ENCODE results near the gene PIK3R2. TPM values are rescaled to one million over a fixed set of nuclear protein-coding genes. Genes with fewer than 3 reads are reported as not detected.

PIK3R2 gene
- total and polyA plus RNA-seq, 2 of the 13 experiments (the other 11 are each of a cell fraction or from before 2014, with no cell fraction given) = 18.6 to 25.3 TPM

DNA sequence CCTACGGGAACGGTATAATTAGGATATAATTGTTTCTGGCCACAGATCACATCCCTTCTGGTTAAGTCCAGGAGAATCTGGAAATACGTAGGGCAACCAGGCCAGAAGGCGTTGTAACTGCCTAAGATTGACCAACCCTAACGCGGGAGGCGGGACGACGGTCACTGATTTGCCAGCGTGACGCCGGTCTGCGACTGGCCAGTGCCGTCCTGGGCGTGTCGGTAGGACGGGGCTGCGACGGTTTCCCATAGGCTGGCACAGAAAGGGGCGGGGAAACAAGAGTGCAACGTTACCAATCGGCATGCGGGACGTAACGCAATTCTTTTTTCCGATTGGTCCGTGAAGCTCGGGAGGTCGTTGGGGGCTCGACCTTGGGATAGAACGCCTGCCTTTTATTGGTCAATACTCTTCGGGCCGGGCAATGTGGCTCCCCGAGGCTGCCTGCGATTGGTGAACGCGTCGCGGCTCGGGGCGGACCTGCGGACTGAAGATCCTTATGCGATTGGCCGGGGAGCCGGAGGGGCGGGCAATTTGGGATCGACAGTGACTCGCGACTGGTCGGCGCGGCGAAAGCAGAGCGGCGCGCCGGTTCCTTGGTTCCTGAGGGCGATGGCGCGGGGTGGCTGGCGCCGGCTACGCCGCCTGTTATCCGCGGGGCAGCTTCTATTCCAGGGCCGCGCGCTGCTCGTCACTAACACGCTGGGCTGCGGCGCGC lies 39.9 kb downstream of the PIK3R2 start, which contains the start of gene MPV17L2 (continued):
- TF ChIP-seq, protein P1, sequence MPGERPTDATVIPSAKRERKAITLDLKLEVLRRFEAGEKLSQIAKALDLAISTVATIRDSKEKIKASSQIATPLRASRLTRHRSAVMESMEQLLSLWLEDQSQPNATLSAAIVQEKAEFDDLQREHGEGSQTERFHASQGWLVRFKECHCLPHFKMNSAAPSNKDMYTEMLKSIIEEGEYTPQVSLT (CRISPR knock-in tag; IDR thresholded peaks at IDR 0.05; ENCODE audit: borderline replicate concordance, low read depth) = no peak
- peak; percentile 18; the same call in 1 of the 2 replicates for TF ChIP-seq TFAP4 (IDR thresholded peaks at IDR 0.05; ENCODE audit: borderline replicate concordance, low read depth)
- TF ChIP-seq KLF16 (CRISPR knock-in tag; IDR thresholded peaks at IDR 0.05) = peak in 1 of 2 experiments; percentile 51; a peak in 2 of 4 replicates
- TF ChIP-seq DPF2 (CRISPR knock-in tag; IDR thresholded peaks at IDR 0.05; ENCODE audit: borderline replicate concordance, low read depth) = no peak
- TF ChIP-seq ZKSCAN8 (CRISPR knock-in tag; IDR thresholded peaks at IDR 0.05; ENCODE audit: borderline replicate concordance) = no peak
- TF ChIP-seq TOE1 (CRISPR knock-in tag; IDR thresholded peaks at IDR 0.05) = no peak
- TF ChIP-seq, protein P2, sequence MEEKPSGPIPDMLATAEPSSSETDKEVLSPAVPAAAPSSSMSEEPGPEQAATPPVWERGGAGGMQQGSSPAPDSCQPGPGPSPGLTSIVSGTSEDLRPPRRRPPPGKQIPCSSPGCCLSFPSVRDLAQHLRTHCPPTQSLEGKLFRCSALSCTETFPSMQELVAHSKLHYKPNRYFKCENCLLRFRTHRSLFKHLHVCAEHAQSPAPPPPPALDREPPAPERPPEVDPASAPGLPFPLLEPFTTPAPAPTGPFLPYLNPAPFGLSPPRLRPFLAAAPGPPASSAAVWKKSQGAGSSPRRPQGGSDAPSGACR (CRISPR knock-in tag; IDR thresholded peaks at IDR 0.05) = peak; percentile 62; the same call in 1 of the 2 replicates
- TF ChIP-seq TEAD3 (CRISPR knock-in tag; optimal IDR thresholded peaks at IDR 0.05; ENCODE audit: borderline replicate concordance) = no peak
- no peak for TF ChIP-seq ZNF883 (CRISPR knock-in tag; IDR thresholded peaks at IDR 0.05; ENCODE audit: not compliant biosample characterization)
- peak; percentile 28 for TF ChIP-seq HOXA3 (CRISPR knock-in tag; IDR thresholded peaks at IDR 0.05)
- TF ChIP-seq, protein P3, sequence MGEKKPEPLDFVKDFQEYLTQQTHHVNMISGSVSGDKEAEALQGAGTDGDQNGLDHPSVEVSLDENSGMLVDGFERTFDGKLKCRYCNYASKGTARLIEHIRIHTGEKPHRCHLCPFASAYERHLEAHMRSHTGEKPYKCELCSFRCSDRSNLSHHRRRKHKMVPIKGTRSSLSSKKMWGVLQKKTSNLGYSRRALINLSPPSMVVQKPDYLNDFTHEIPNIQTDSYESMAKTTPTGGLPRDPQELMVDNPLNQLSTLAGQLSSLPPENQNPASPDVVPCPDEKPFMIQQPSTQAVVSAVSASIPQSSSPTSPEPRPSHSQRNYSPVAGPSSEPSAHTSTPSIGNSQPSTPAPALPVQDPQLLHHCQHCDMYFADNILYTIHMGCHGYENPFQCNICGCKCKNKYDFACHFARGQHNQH (CRISPR knock-in tag; IDR thresholded peaks at IDR 0.05) = no peak
- TF ChIP-seq CENPT (CRISPR knock-in tag; IDR thresholded peaks at IDR 0.05; ENCODE audit: low read depth) = no peak
- TF ChIP-seq, protein P4, sequence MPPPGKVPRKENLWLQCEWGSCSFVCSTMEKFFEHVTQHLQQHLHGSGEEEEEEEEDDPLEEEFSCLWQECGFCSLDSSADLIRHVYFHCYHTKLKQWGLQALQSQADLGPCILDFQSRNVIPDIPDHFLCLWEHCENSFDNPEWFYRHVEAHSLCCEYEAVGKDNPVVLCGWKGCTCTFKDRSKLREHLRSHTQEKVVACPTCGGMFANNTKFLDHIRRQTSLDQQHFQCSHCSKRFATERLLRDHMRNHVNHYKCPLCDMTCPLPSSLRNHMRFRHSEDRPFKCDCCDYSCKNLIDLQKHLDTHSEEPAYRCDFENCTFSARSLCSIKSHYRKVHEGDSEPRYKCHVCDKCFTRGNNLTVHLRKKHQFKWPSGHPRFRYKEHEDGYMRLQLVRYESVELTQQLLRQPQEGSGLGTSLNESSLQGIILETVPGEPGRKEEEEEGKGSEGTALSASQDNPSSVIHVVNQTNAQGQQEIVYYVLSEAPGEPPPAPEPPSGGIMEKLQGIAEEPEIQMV (CRISPR knock-in tag; IDR thresholded peaks at IDR 0.05; ENCODE audit: low read depth) = no peak
- no peak for TF ChIP-seq ZNF337 (CRISPR knock-in tag; IDR thresholded peaks at IDR 0.05; ENCODE audit: borderline replicate concordance, low read depth)
- TF ChIP-seq XBP1 (CRISPR knock-in tag; IDR thresholded peaks at IDR 0.05) = no peak
- TF ChIP-seq NFKB2 (CRISPR knock-in tag; IDR thresholded peaks at IDR 0.05; ENCODE audit: borderline replicate concordance) = no peak
- TF ChIP-seq ZNF260 (CRISPR knock-in tag; IDR thresholded peaks at IDR 0.05; ENCODE audit: borderline replicate concordance, low read depth) = no peak
- no peak for TF ChIP-seq ZNF564 (CRISPR knock-in tag; IDR thresholded peaks at IDR 0.05)
- TF ChIP-seq ZNF549 (CRISPR knock-in tag; IDR thresholded peaks at IDR 0.05) = no peak
- TF ChIP-seq BORCS8-MEF2B (CRISPR knock-in tag; IDR thresholded peaks at IDR 0.05) = peak; percentile 37; the same call in 1 of the 2 replicates
- TF ChIP-seq ZNF713 (CRISPR knock-in tag; IDR thresholded peaks at IDR 0.05) = no peak
- TF ChIP-seq MTF1 (CRISPR knock-in tag; IDR thresholded peaks at IDR 0.05) = no peak
- no peak for TF ChIP-seq SIN3B (IDR thresholded peaks at IDR 0.05; ENCODE audit: low read length)
- TF ChIP-seq SUZ12 (IDR thresholded peaks at IDR 0.05; ENCODE audit: low read depth, low read length) = no peak
- TF ChIP-seq KDM5B (CRISPR knock-in tag; IDR thresholded peaks at IDR 0.05; ENCODE audit: borderline replicate concordance) = no peak
- TF ChIP-seq SNAPC2 (CRISPR knock-in tag; IDR thresholded peaks at IDR 0.05) = 0 out of 2 replicates have a peak, but pooled peaks have one; percentile 57
